HepG2 (cell line): Measurements from ENCODE around the gene TMEM53. TPM values are rescaled to one million over a fixed set of nuclear protein-coding genes. Genes with fewer than 3 reads are reported as not detected.

Experiments
- ARNT2 ChIP-seq: sonication (generic); formaldehyde crosslinking; IDR thresholded peaks from 2 replicates; pipeline ENCODE4 v1.8.0; 2022; ENCODE audit warnings: mild to moderate bottlenecking, low read depth, missing genetic modification reagents, moderate library complexity
- EED ChIP-seq: sonication (generic); formaldehyde crosslinking; IDR thresholded peaks from 2 replicates; pipeline ENCODE4 v1.5.0; 2020; ENCODE audit warnings: mild to moderate bottlenecking, missing genetic modification reagents
- HOXA3 ChIP-seq: sonication (generic); formaldehyde crosslinking; IDR thresholded peaks from 2 replicates; pipeline ENCODE4 v1.5.0; 2020; ENCODE audit warnings: missing genetic modification reagents
- HOXA5 ChIP-seq: sonication (generic); formaldehyde crosslinking; IDR thresholded peaks from 2 replicates; pipeline ENCODE4 v1.4.0; 2020; ENCODE audit warnings: missing genetic modification reagents
- KMT2B ChIP-seq: IDR thresholded peaks from 2 replicates; pipeline ENCODE4 v1.6.1; 2016; ENCODE audit warnings: missing genetic modification reagents, missing compliant biosample characterization
- MTA3 ChIP-seq: sonication (generic); formaldehyde crosslinking; IDR thresholded peaks from 2 replicates; pipeline ENCODE4 v1.4.0; 2020; ENCODE audit warnings: missing genetic modification reagents
- NAIF1 ChIP-seq: sonication (generic); formaldehyde crosslinking; IDR thresholded peaks from 2 replicates; pipeline ENCODE4 v1.5.0; 2020; ENCODE audit warnings: mild to moderate bottlenecking, missing genetic modification reagents, borderline replicate concordance
- ONECUT2 ChIP-seq: sonication (generic); formaldehyde crosslinking; IDR thresholded peaks from 2 replicates; pipeline ENCODE4 v1.4.0; 2020; ENCODE audit warnings: missing genetic modification reagents
- POLR2AphosphoS5 ChIP-seq: IDR thresholded peaks from 2 replicates; pipeline ENCODE4 v1.6.1; 2012; ENCODE audit warnings: low read depth, low read length
- RXRA ChIP-seq: sonication (generic); formaldehyde crosslinking; IDR thresholded peaks from 2 replicates; pipeline ENCODE4 v1.5.1; 2020; ENCODE audit warnings: missing genetic modification reagents
- TAF15 ChIP-seq: fragments of 200-400 bp; formaldehyde crosslinking; IDR thresholded peaks from one replicate; pipeline ENCODE4 v1.6.1; 2018; ENCODE audit warnings: mild to moderate bottlenecking, low read depth, low read length; ENCODE audit not compliant: poor library complexity, severe bottlenecking
- ZIK1 ChIP-seq: sonication (generic); formaldehyde crosslinking; IDR thresholded peaks from 2 replicates; pipeline ENCODE4 v1.5.0; 2020; ENCODE audit warnings: mild to moderate bottlenecking, low read depth, missing genetic modification reagents, borderline replicate concordance
- ZNF225 ChIP-seq: sonication (generic); formaldehyde crosslinking; IDR thresholded peaks from 2 replicates; pipeline ENCODE4 v1.4.0; 2020; ENCODE audit warnings: mild to moderate bottlenecking, missing genetic modification reagents
- ZNF550 ChIP-seq: sonication (generic); formaldehyde crosslinking; IDR thresholded peaks from 2 replicates; pipeline ENCODE4 v1.4.0; 2020; ENCODE audit warnings: mild to moderate bottlenecking, missing genetic modification reagents, borderline replicate concordance
- ZNF768 ChIP-seq: sonication (generic); formaldehyde crosslinking; IDR thresholded peaks from 2 replicates; pipeline ENCODE4 v1.4.0; 2020; ENCODE audit warnings: missing genetic modification reagents
- ZSCAN22 ChIP-seq: sonication (generic); formaldehyde crosslinking; IDR thresholded peaks from 2 replicates; pipeline ENCODE4 v1.4.0; 2020; ENCODE audit warnings: mild to moderate bottlenecking, missing genetic modification reagents
- polyA plus RNA-seq, 8 experiments: library from polyadenylated mRNA; depleted of rRNA in 3 of 8; stranded (reverse) in 7 of 8; unstranded in 1 of 8; fragments of >200 nt; fragmentation: Illumina TruSeq in 4 of 8; extraction: Trizol in 4 of 8; gene quantifications; 2 replicates each; pipeline versions ENCODE4 v1.2.1 to v1.2.3, GENCODE V29; 2011 to 2016; ENCODE audit warnings: low read depth in 4 of 8, missing spikeins in 1 of 8, mixed read lengths in 1 of 8; ENCODE audit not compliant: insufficient read depth in 1 of 8
- total RNA-seq, 5 experiments: library from RNA; depleted of rRNA; stranded (reverse); fragments of >200 nt; fragmentation: Illumina TruSeq; extraction: Trizol; gene quantifications; 2 replicates each; pipeline ENCODE4 v1.2.3, GENCODE V29; 2016; ENCODE audit warnings: low read depth in 1 of 5
- TF ChIP-seq, protein P1 (sequence below): sonication (generic); formaldehyde crosslinking; IDR thresholded peaks from 2 replicates; pipeline ENCODE4 v1.5.1; 2020; ENCODE audit warnings: mild to moderate bottlenecking, missing genetic modification reagents, moderate library complexity
- TF ChIP-seq, protein P2 (sequence below): sonication (generic); formaldehyde crosslinking; IDR thresholded peaks from 2 replicates; pipeline ENCODE4 v1.5.1; 2020; ENCODE audit warnings: missing genetic modification reagents, mild to moderate bottlenecking, borderline replicate concordance
- TF ChIP-seq, protein P3 (sequence below), 2 experiments: fragments of 450-650 bp in 1 of 2; sonication (generic) in 1 of 2; formaldehyde crosslinking; IDR thresholded peaks; 2 replicates each; pipeline versions ENCODE4 v1.5.0 to v1.8.0; 2020 to 2022; ENCODE audit warnings: mild to moderate bottlenecking in 1 of 2, missing genetic modification reagents in 1 of 2
- TF ChIP-seq, protein P4 (sequence below): IDR thresholded peaks from 2 replicates; pipeline ENCODE4 v1.6.1; 2016; ENCODE audit warnings: mild to moderate bottlenecking, missing biosample characterization, missing genetic modification reagents
- TF ChIP-seq, protein P5 (sequence below), 2 experiments: sonication (generic) in 1 of 2; formaldehyde crosslinking in 1 of 2; IDR thresholded peaks; 2 replicates each; pipeline versions ENCODE4 v1.4.0 to v1.6.1; 2016 to 2020; ENCODE audit warnings: borderline replicate concordance in 1 of 2, low read depth in 1 of 2, mild to moderate bottlenecking in 1 of 2, missing genetic modification reagents in 1 of 2

TMEM53 gene
- total and polyA plus RNA-seq, 2 of the 13 experiments (the other 11 are each of a cell fraction or from before 2014, with no cell fraction given) = 12.6 to 20.2 TPM

DNA sequence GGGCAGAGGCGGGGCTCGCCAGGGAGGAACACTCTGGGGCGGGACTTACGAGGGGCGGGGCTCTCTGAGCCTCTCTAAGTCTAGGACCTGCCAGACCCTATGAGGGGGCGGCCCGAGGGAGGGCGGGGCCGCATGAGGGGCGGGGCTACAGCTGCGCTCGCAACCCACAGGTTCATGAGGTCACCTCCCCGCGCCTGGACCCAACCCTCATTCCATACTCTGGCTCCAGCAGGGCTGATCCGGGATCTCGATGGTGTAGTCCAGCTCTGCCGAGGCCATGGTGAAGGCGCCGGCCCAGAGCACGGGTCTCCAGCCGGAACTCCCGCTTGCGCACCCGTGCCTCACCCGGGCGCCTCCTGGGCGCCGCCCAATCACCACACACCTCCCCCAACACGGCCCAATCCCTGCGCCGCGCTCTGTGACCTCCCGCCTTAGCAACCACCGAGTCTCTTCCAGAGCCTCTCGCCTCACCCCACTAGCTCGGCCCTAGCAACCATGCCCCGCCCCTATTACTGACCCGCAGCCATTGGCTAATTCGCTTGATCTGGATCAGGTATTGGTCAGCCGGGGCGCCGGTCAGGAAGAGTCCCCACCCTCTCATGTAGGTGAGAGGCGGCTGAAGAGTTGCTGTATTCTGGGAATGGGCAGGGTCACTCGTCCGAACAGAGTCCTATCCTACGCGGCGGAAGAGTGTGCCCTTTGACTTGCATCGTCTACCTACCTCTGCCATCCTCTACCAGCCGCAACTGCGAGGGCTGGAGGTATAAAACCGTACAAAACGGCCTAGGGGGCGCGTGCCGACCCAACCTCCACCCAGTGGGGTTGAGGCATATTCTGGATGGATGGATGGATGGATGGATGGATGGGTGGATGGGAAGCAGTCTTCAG, at the start of gene TMEM53, which contains the start of gene ARMH1 (continued):
- TF ChIP-seq, protein P1, sequence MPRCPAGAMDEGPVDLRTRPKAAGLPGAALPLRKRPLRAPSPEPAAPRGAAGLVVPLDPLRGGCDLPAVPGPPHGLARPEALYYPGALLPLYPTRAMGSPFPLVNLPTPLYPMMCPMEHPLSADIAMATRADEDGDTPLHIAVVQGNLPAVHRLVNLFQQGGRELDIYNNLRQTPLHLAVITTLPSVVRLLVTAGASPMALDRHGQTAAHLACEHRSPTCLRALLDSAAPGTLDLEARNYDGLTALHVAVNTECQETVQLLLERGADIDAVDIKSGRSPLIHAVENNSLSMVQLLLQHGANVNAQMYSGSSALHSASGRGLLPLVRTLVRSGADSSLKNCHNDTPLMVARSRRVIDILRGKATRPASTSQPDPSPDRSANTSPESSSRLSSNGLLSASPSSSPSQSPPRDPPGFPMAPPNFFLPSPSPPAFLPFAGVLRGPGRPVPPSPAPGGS (CRISPR knock-in tag) = no peak; the same call in 1 of the 2 replicates
- TF ChIP-seq ZNF225 (CRISPR knock-in tag) = no peak; the same call in 1 of the 2 replicates
- TF ChIP-seq, protein P2, sequence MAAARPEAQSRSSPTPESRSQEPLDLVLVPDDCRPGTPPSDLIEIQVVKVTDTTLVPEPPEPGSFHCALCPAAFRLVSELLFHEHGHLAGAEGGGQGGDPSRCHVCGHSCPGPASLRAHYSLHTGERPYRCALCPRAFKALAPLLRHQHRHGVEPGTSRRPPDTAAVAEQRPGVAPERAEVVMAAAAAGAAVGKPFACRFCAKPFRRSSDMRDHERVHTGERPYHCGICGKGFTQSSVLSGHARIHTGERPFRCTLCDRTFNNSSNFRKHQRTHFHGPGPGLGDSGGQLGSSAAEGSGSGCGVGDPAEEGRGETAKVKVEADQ (CRISPR knock-in tag) = no peak; the same call in 1 of the 2 replicates
- TF ChIP-seq, protein P3, sequence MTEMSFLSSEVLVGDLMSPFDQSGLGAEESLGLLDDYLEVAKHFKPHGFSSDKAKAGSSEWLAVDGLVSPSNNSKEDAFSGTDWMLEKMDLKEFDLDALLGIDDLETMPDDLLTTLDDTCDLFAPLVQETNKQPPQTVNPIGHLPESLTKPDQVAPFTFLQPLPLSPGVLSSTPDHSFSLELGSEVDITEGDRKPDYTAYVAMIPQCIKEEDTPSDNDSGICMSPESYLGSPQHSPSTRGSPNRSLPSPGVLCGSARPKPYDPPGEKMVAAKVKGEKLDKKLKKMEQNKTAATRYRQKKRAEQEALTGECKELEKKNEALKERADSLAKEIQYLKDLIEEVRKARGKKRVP (CRISPR knock-in tag; IDR thresholded peaks at IDR 0.05) = 0 out of 4 replicates have a peak, but pooled peaks of 1 of the 2 experiments have one; percentile 1
- peak; percentile 79 for TF ChIP-seq HOXA5 (CRISPR knock-in tag)
- TF ChIP-seq TAF15 = no peak
- TF ChIP-seq RXRA (CRISPR knock-in tag) = peak; percentile 96
- TF ChIP-seq ONECUT2 (CRISPR knock-in tag) = no peak
- no peak for TF ChIP-seq ZNF768
- TF ChIP-seq POLR2AphosphoS5 = peak; percentile 74
- peak; percentile 49; the same call in 1 of the 2 replicates for TF ChIP-seq HOXA3 (CRISPR knock-in tag)
- no peak for TF ChIP-seq EED (CRISPR knock-in tag)
- TF ChIP-seq KMT2B (CRISPR knock-in tag) = peak; percentile 49; the same call in 1 of the 2 replicates
- peak; percentile 21; the same call in 1 of the 2 replicates for TF ChIP-seq ZIK1 (CRISPR knock-in tag)
- TF ChIP-seq ARNT2 (CRISPR knock-in tag) = no peak; the same call in 1 of the 2 replicates
- peak; percentile 93 for TF ChIP-seq ZSCAN22 (CRISPR knock-in tag)
- TF ChIP-seq NAIF1 (CRISPR knock-in tag) = no peak
- TF ChIP-seq, protein P4, sequence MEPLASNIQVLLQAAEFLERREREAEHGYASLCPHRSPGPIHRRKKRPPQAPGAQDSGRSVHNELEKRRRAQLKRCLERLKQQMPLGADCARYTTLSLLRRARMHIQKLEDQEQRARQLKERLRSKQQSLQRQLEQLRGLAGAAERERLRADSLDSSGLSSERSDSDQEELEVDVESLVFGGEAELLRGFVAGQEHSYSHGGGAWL (CRISPR knock-in tag) = peak; percentile 52
- TF ChIP-seq MTA3 (CRISPR knock-in tag) = no peak
- TF ChIP-seq, protein P5, sequence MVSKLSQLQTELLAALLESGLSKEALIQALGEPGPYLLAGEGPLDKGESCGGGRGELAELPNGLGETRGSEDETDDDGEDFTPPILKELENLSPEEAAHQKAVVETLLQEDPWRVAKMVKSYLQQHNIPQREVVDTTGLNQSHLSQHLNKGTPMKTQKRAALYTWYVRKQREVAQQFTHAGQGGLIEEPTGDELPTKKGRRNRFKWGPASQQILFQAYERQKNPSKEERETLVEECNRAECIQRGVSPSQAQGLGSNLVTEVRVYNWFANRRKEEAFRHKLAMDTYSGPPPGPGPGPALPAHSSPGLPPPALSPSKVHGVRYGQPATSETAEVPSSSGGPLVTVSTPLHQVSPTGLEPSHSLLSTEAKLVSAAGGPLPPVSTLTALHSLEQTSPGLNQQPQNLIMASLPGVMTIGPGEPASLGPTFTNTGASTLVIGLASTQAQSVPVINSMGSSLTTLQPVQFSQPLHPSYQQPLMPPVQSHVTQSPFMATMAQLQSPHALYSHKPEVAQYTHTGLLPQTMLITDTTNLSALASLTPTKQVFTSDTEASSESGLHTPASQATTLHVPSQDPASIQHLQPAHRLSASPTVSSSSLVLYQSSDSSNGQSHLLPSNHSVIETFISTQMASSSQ (IDR thresholded peaks at IDR 0.05; ENCODE audit: low read depth) = no peak
- TF ChIP-seq, protein P5 (CRISPR knock-in tag; IDR thresholded peaks at IDR 0.05; ENCODE audit: borderline replicate concordance) = 0 out of 2 replicates have a peak, but pooled peaks have one; percentile 47
- no peak for TF ChIP-seq ZNF550 (CRISPR knock-in tag)
